HG03095 (cell line): ENCODE measurements around the gene UNC119B.
"Not testable (repeated sequence)": the region's sequence is repeated elsewhere in the genome, so short reads cannot be mapped to it uniquely, and the experiment has no call there.

ENCODE experiments used
- ATAC-seq: cut with Tn5 transposase; IDR thresholded peaks from one replicate; pipeline ENCODE4 v1.9.1; 2021; ENCODE audit warnings: moderate library complexity; ENCODE audit not compliant: unreplicated experiment

The UNC119B gene

GRCh38 chr12:120710031-120710804, at the start of gene UNC119B:
UNC119B (plus strand) TSS chr12:120710458; CDS start chr12:120710475, 17 bp downstream.
- ATAC-seq: peak; percentile 70

DNA sequence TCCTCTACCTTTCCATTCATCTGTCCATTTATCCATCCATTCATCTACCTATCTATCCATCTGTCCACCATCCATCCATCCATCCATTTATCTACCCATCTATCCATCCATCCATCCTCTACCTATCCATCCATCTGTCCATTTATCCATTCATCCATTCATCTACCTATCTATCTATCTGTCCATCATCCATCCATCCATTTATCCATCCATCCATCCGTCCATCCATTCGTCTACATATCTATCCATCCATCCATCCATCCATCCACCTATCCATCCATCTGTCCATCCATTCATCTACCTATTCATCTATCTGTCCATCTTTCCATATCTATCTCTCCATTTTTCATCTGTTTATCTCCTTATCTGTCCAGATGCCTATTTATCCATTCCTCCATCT, 48.8 kb upstream of the UNC119B start:
- ATAC-seq: no peak

DNA sequence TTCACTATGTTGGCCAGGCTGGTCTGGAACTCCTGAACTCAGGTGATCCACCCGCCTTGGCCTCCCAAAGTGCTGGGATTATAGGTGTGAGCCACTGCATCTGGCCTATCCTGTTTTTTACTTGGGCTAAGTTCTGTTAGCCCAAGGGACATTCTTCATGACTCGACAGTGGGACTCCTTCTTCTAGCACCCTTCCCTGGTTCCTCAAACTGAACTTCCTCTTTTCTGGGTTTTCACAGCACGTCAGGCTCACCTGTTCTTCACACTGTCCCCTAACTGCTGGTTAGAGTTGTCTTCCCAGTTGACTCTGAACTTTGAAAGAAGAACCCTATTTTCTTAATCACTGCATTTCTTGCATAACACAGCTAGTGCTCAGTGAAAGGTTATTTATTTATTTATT, 47.4 kb upstream of the UNC119B start:
- ATAC-seq: peak; percentile 80

- ATAC-seq: no peak
Observed at GRCh38 chr12:120663741-120664140, 46.5 kb upstream of the UNC119B start.

DNA sequence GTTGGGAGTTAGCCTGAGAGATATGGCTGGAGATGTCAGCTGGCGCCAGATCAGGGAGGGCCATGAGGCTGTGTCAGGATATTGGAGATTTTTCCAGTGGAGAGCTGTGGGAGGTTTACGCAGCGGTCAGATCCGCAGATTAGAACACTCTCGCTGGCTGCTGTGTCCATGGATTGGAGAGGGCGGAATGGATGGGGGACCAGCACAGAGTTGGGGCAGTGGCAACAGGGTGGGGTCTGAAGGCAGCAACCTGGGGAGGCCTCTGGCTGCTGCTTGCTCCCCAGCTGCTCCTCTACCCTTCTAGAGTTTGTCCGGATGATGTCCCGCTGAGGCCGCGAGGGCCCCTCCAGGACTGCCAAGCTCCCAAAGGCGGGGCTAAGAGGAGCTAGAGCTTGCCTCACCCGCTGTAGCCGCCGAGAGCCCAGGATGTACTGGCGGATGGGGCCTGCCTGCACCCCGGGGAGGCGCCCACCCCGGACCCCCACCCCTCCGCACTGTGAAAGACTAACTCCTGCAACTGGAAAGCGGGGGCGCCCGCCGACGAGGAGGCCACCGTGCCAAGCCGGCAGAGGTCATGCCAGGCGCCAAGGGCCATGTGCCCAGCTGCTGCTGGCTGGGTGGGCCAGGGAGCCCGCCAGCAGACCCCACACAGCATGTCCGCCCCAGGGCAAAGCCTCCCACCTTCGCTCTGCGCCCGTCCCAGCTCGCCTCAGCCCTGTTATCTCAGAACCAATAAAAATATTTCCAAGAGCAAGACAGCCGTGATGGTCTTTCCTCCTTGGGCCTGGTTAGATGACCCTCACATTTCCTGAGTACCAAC, 43.5 kb upstream of the UNC119B start:
- no peak for ATAC-seq

- ATAC-seq: no peak
Observed at GRCh38 chr12:120668091-120668867, 42.0 kb upstream of the UNC119B start.

- ATAC-seq: no peak
Observed at GRCh38 chr12:120668868-120669840, 41.1 kb upstream of the UNC119B start.

- ATAC-seq: not testable (repeated sequence)
Observed at GRCh38 chr12:120670237-120670636, 40.0 kb upstream of the UNC119B start.

DNA sequence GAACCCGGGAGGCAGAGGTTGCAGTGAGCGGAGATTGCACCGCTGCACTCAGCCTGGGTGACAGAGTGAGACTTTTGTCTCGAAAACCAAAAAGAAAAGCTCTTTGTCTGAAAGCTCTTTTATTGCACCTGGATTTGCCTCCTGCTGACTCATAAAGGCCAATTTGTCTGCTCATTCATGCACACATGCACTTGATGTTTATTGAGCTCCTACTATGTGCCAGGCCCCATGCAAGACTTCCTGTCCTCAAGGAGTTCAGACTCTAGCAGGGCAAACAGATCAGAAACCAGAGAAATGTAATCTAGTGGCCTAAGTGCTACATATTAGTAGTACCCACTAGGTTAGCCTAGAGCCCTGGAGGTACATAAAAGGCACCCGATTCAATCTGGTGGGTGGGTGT, 39.6 kb upstream of the UNC119B start:
- no peak for ATAC-seq

- no peak for ATAC-seq
Observed at GRCh38 chr12:120674097-120674636, 36.1 kb upstream of the UNC119B start.

- ATAC-seq: peak; percentile 43
Observed at GRCh38 chr12:120677765-120678473, 32.3 kb upstream of the UNC119B start.

- ATAC-seq: no peak
Observed at GRCh38 chr12:120678572-120678971, 31.7 kb upstream of the UNC119B start.

DNA sequence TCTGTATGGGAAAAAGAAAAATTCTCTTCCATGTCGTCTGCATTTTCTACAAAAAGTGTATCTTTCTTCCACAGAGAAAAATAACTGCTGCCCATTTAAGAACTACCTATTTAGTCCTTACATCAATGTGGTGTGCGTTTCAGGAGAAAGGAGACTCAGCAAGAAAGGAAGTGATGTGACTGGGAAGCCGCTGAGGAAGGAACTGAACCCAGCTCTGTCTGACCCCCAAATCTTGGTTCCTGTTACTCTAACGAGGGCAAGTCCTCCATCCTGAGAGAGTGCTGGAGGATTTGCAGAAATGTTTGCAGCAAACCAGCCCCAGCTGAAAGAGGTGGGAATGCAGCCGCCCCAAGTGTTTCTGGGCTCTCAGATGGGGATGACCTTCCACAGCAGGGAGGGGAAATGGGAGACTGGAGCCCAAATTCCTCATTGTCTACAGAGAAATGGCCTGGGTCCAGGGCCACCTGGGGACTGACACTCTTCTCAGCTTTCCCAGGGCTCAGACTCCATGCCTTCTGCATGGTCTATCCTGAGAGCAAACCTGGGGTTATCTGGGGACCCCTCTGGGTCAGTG, 30.0 kb upstream of the UNC119B start:
- no peak for ATAC-seq

DNA sequence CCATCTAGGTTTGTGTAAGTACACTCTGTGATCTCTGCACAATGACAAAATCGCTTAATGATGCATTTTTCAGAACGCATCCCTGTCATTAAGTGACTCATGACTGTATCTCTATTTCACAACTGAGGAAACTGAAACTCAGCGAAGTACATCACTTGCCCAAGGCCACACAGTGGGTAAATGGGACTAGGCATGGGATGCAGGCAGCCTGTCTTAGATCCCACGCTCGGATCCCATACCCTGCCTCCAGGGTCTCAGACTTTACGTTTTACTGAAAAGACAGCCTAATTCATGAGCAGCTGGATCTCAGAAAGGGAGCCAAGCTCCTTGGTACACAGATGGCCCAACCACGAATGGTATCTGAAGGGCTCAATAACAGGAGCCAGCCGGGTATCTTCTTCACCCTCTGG, 25.7 kb upstream of the UNC119B start:
- ATAC-seq: no peak

DNA sequence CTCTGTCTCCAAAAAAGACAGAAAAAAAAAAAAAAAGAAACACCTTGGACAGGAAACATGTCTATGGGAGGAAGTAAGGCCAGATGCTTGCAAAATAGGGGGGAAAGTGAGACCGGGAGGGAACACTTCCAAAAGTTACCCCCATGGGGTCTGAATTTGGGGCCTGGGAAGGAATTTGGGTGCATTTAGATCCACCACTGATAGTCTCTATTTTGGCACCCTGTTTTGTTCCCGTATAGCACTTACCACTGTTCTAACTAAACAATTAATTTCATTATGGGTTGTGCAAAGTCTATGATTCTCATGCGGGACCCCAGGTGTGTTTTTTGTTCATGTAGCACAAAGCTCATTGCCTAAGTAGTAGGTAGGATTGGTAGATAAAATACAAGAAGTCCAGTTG, 24.7 kb upstream of the UNC119B start:
- no peak for ATAC-seq

DNA sequence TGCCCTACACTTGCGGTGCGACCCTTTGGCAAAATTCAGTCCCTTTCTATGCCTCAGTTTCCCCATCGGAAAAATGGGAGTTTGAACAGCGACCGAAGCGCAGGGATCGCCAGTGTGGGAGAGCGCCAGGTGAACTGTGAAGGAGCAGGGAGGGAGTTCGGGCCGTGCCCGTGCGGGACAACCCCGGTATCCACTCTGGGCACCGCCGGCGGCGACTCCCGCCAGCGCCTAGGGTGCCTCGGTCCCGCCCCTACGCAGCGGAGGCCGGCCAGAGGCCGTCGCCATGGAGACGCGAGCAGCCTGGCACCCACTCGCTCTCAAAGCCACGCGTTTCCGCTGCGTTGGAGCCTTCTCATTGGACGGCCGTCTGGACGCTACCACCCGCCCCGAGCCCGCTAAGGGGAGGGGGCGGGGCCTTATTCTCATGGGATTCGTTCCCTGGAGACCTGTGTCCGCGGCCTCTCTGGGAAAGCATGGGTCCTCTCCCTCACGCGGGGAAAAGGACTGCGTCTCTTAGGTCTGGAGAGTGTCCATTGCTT, 24.0 kb upstream of the UNC119B start:
- peak; percentile 71 for ATAC-seq

- ATAC-seq: peak; percentile 57
Observed at GRCh38 chr12:120686690-120687577, 23.3 kb upstream of the UNC119B start, which contains the start of gene MLEC. MLEC (plus strand) TSS chr12:120687149; CDS start chr12:120687297, 148 bp downstream.
